DND-41 (cell line): Measurements from ENCODE around the gene GPNMB.

ENCODE experiments used
- CTCF ChIP-seq: IDR thresholded peaks from 2 replicates; pipeline ENCODE4 v1.5.1; 2012; ENCODE audit warnings: borderline replicate concordance, low read length, moderate library complexity, mild to moderate bottlenecking; ENCODE audit not compliant: poor library complexity, severe bottlenecking; ENCODE audit errors: extremely low read depth
- EZH2 ChIP-seq: IDR thresholded peaks from 3 replicates; pipeline ENCODE4 v1.6.1; 2012; ENCODE audit warnings: borderline replicate concordance, low read depth, mild to moderate bottlenecking, moderate library complexity, low read length, inconsistent platforms; ENCODE audit not compliant: severe bottlenecking

- TF ChIP-seq CTCF = no peak
- no peak for TF ChIP-seq EZH2
These were observed 13.8 kb downstream of the GPNMB start for GRCh38 chr7:23260371-23260770.
